WTC11 (cell line): Measurements from ENCODE around the gene ITLN2. TPM values are rescaled to one million over a fixed set of nuclear protein-coding genes. Genes with fewer than 3 reads are reported as not detected.

Experiments used
- ATAC-seq: fragments of 200-7000 bp; cut with Tn5 transposase; 2 replicates; pipeline ENCODE4 v1.10.0; 2021; ENCODE audit warnings: mild to moderate bottlenecking, moderate library complexity
- CTCF ChIA-PET: fragments of 300-600 bp; sonication (Branson Sonifier 250); formaldehyde crosslinking; loops from one replicate; lab custom pipeline; 2021; ENCODE audit warnings: antibody characterized with exemption; lab: Charles Lee
- POLR2A ChIA-PET: fragments of 350-600 bp; sonication (Branson Sonifier 250); formaldehyde crosslinking; loops from one replicate; lab custom pipeline; 2021; ENCODE audit warnings: antibody characterized with exemption; lab: Charles Lee
- DNase-seq: peaks from one replicate; pipeline ENCODE4 v3.0.0; 2021; ENCODE audit warnings: low spot score
- H3K27ac Mint-ChIP-seq: 2 replicates; pipeline ENCODE4 v1.8.0; 2021; ENCODE audit warnings: mixed read lengths
- H3K27me3 Mint-ChIP-seq: 2 replicates; pipeline ENCODE4 v1.8.0; 2021; ENCODE audit warnings: low read depth, mild to moderate bottlenecking, moderate library complexity, mixed read lengths
- H3K36me3 Mint-ChIP-seq: 2 replicates; pipeline ENCODE4 v1.8.0; 2021; ENCODE audit warnings: mixed read lengths
- H3K4me1 Mint-ChIP-seq: 2 replicates; pipeline ENCODE4 v1.8.0; 2022; ENCODE audit warnings: mixed read lengths
- H3K4me3 Mint-ChIP-seq: 2 replicates; pipeline ENCODE4 v1.8.0; 2021; ENCODE audit warnings: mild to moderate bottlenecking, moderate library complexity, mixed read lengths
- H3K9me3 Mint-ChIP-seq: 2 replicates; pipeline ENCODE4 v1.8.0; 2021; ENCODE audit warnings: mixed read lengths
- AR ChIP-seq: fragments of 250-450 bp; sonication (Bioruptor Pico); IDR thresholded peaks from 2 replicates; pipeline ENCODE4 v1.9.0; 2021; ENCODE audit warnings: mild to moderate bottlenecking
- ATF1 ChIP-seq: sonication (generic); formaldehyde crosslinking; IDR thresholded peaks from 2 replicates; pipeline ENCODE4 v1.8.1; 2023; ENCODE audit warnings: mild to moderate bottlenecking, moderate library complexity, missing genetic modification reagents
- CREM ChIP-seq: sonication (generic); formaldehyde crosslinking; IDR thresholded peaks from 2 replicates; pipeline ENCODE4 v1.8.1; 2022; ENCODE audit warnings: mild to moderate bottlenecking, missing genetic modification reagents, moderate library complexity
- CTCF ChIP-seq: fragments of 200-600 bp; IDR thresholded peaks from 2 replicates; pipeline ENCODE4 v1.8.0; 2022; ENCODE audit warnings: antibody characterized with exemption
- E2F5 ChIP-seq: sonication (generic); formaldehyde crosslinking; IDR thresholded peaks from 2 replicates; pipeline ENCODE4 v1.8.1; 2022; ENCODE audit warnings: mild to moderate bottlenecking, moderate library complexity, missing genetic modification reagents
- FOXP1 ChIP-seq: sonication (generic); formaldehyde crosslinking; IDR thresholded peaks from 2 replicates; pipeline ENCODE4 v1.8.0; 2022; ENCODE audit warnings: missing genetic modification reagents, mild to moderate bottlenecking, moderate library complexity, borderline replicate concordance
- FOXP4 ChIP-seq: sonication (generic); formaldehyde crosslinking; IDR thresholded peaks from 2 replicates; pipeline ENCODE4 v1.8.0; 2022; ENCODE audit warnings: mild to moderate bottlenecking, missing genetic modification reagents
- GABPB1 ChIP-seq: sonication (generic); formaldehyde crosslinking; IDR thresholded peaks from 2 replicates; pipeline ENCODE4 v1.8.1; 2023; ENCODE audit warnings: mild to moderate bottlenecking, missing genetic modification reagents
- GRHL2 ChIP-seq: fragments of 250-450 bp; sonication (Bioruptor Pico); IDR thresholded peaks from 2 replicates; pipeline ENCODE4 v1.8.0; 2022; ENCODE audit warnings: mild to moderate bottlenecking, moderate library complexity; ENCODE audit not compliant: insufficient replicate concordance, severe bottlenecking
- GTF2I ChIP-seq: fragments of 250-450 bp; sonication (Bioruptor Pico); conservative IDR thresholded peaks from 2 replicates; pipeline ENCODE4 v1.4.0; 2021; ENCODE audit warnings: mild to moderate bottlenecking
- JAZF1 ChIP-seq: fragments of 250-450 bp; sonication (Bioruptor Pico); IDR thresholded peaks from 2 replicates; pipeline ENCODE4 v1.9.0; 2021; ENCODE audit warnings: moderate library complexity, mild to moderate bottlenecking, inconsistent platforms
- MXD4 ChIP-seq: fragments of 250-450 bp; sonication (Bioruptor Pico); IDR thresholded peaks from 2 replicates; pipeline ENCODE4 v1.8.0; 2021; ENCODE audit warnings: mild to moderate bottlenecking, moderate library complexity, borderline replicate concordance
- NFE2L1 ChIP-seq: sonication (generic); formaldehyde crosslinking; IDR thresholded peaks from 2 replicates; pipeline ENCODE4 v1.8.1; 2023; ENCODE audit warnings: missing genetic modification reagents
- NFYB ChIP-seq: sonication (generic); formaldehyde crosslinking; conservative IDR thresholded peaks from 2 replicates; pipeline ENCODE4 v1.8.0; 2022; ENCODE audit warnings: low read depth, missing genetic modification reagents
- OVOL2 ChIP-seq: fragments of 250-450 bp; sonication (Bioruptor Pico); IDR thresholded peaks from 2 replicates; pipeline ENCODE4 v1.9.0; 2021; ENCODE audit warnings: mild to moderate bottlenecking, borderline replicate concordance
- RELA ChIP-seq: sonication (generic); formaldehyde crosslinking; IDR thresholded peaks from 2 replicates; pipeline ENCODE4 v1.8.1; 2022; ENCODE audit warnings: missing genetic modification reagents, mild to moderate bottlenecking, borderline replicate concordance
- RORB ChIP-seq: fragments of 250-450 bp; sonication (Bioruptor Pico); IDR thresholded peaks from 2 replicates; pipeline ENCODE4 v1.9.0; 2021; ENCODE audit warnings: mild to moderate bottlenecking
- SMAD4 ChIP-seq: sonication (generic); formaldehyde crosslinking; IDR thresholded peaks from 2 replicates; pipeline ENCODE4 v1.8.0; 2022; ENCODE audit warnings: mild to moderate bottlenecking, missing genetic modification reagents
- SOX15 ChIP-seq: fragments of 250-450 bp; sonication (Bioruptor Pico); IDR thresholded peaks from 2 replicates; pipeline ENCODE4 v1.9.0; 2021; ENCODE audit warnings: mild to moderate bottlenecking
- TP53 ChIP-seq: sonication (generic); formaldehyde crosslinking; IDR thresholded peaks from 2 replicates; pipeline ENCODE4 v1.8.1; 2023; ENCODE audit warnings: mild to moderate bottlenecking, missing genetic modification reagents
- ZNF121 ChIP-seq: sonication (generic); formaldehyde crosslinking; IDR thresholded peaks from 2 replicates; pipeline ENCODE4 v1.8.0; 2023; ENCODE audit warnings: missing genetic modification reagents
- ZNF263 ChIP-seq: sonication (generic); formaldehyde crosslinking; IDR thresholded peaks from 2 replicates; pipeline ENCODE4 v1.8.1; 2022; ENCODE audit warnings: low read depth, mild to moderate bottlenecking, moderate library complexity, missing genetic modification reagents
- ZNF396 ChIP-seq: fragments of 250-450 bp; sonication (Bioruptor Pico); IDR thresholded peaks from 2 replicates; pipeline ENCODE4 v1.8.0; 2021; ENCODE audit warnings: mild to moderate bottlenecking, moderate library complexity, borderline replicate concordance
- ZNF416 ChIP-seq: fragments of 250-450 bp; sonication (Bioruptor Pico); IDR thresholded peaks from 2 replicates; pipeline ENCODE4 v1.9.0; 2021; ENCODE audit warnings: mild to moderate bottlenecking, inconsistent platforms
- total RNA-seq: library from RNA; stranded (reverse); gene quantifications from 3 replicates; pipeline ENCODE4 v1.2.3, GENCODE V29; 2021

The ITLN2 gene
- total RNA-seq, 1 experiment from 2014 or later: 5.9 TPM

GRCh38 chr1:160910170-160910750 is 44.3 kb downstream of the ITLN2 start:
- no peaks in the 10 kb centered on the region; the same call in 1 of the 2 replicates for H3K27me3 Mint-ChIP-seq
- H3K9me3 Mint-ChIP-seq: peaks cover 5% of the 10 kb centered on the region; the same call in 1 of the 2 replicates
- TF ChIP-seq GTF2I (no peak), ZNF263 (CRISPR knock-in tag) (no peak), ATF1 (CRISPR knock-in tag) (no peak), ZNF121 (CRISPR knock-in tag) (no peak), MXD4 (CRISPR knock-in tag) (no peak), E2F5 (CRISPR knock-in tag) (no peak), RORB (no peak), NFYB (CRISPR knock-in tag) (0 out of 2 replicates have a peak, but pooled peaks have one; percentile 31)
- no peak for DNase-seq
- H3K4me3 Mint-ChIP-seq: no peak overlapping the region
- POLR2A ChIA-PET: no interaction called here
- no peak for ATAC-seq
- H3K36me3 Mint-ChIP-seq: no peaks in the 10 kb centered on the region
- H3K4me1 Mint-ChIP-seq: peaks cover 27% of the 10 kb centered on the region
- no peak overlapping the region for H3K27ac Mint-ChIP-seq
- CTCF ChIA-PET: interaction anchor here (0.7 to 1.5 kb wide), 2 partner anchors 44 to 102 kb away, joined by 3 to 4 read pairs; no protein-coding TSS in a partner anchor

GRCh38 chr1:160907976-160908375 is 46.6 kb downstream of the ITLN2 start:
- POLR2A ChIA-PET: no interaction called here
- H3K9me3 Mint-ChIP-seq: peaks cover 5% of the 10 kb centered on the region; the same call in 1 of the 2 replicates
- ATAC-seq: no peak
- no peak overlapping the region for H3K4me3 Mint-ChIP-seq
- no peaks in the 10 kb centered on the region for H3K36me3 Mint-ChIP-seq
- no peak for DNase-seq
- no peak overlapping the region for H3K27ac Mint-ChIP-seq
- no peaks in the 10 kb centered on the region; the same call in 1 of the 2 replicates for H3K27me3 Mint-ChIP-seq
- no peak for TF ChIP-seq RORB
- no peak for TF ChIP-seq FOXP1 (CRISPR knock-in tag)
- TF ChIP-seq JAZF1 (CRISPR knock-in tag): no peak
- TF ChIP-seq SOX15 (CRISPR knock-in tag): no peak
- TF ChIP-seq ZNF416 (CRISPR knock-in tag): no peak
- TF ChIP-seq ZNF396 (CRISPR knock-in tag): no peak
- no peak for TF ChIP-seq TP53 (CRISPR knock-in tag)
- TF ChIP-seq CREM (CRISPR knock-in tag): no peak
- no peak for TF ChIP-seq NFYB (CRISPR knock-in tag)
- TF ChIP-seq SMAD4 (CRISPR knock-in tag): no peak
- TF ChIP-seq AR: no peak
- TF ChIP-seq OVOL2 (CRISPR knock-in tag): no peak
- TF ChIP-seq RELA (CRISPR knock-in tag): no peak
- no peak for TF ChIP-seq ATF1 (CRISPR knock-in tag)
- TF ChIP-seq NFE2L1 (CRISPR knock-in tag): no peak
- TF ChIP-seq FOXP4: no peak
- no peak for TF ChIP-seq GABPB1 (CRISPR knock-in tag)
- TF ChIP-seq GRHL2 (CRISPR knock-in tag): no peak
- no peak for TF ChIP-seq CTCF
- TF ChIP-seq, all 79 proteins: peak for 0
- CTCF ChIA-PET: no interaction called here
- peaks cover 16% of the 10 kb centered on the region for H3K4me1 Mint-ChIP-seq
